Measurements from ENCODE around the gene BAX. TPM values are rescaled to one million over a fixed set of nuclear protein-coding genes. Genes with fewer than 3 reads are reported as not detected.

BAX gene
- total RNA-seq, 1 donor from 2014 or later, result 25.6 TPM

DNA sequence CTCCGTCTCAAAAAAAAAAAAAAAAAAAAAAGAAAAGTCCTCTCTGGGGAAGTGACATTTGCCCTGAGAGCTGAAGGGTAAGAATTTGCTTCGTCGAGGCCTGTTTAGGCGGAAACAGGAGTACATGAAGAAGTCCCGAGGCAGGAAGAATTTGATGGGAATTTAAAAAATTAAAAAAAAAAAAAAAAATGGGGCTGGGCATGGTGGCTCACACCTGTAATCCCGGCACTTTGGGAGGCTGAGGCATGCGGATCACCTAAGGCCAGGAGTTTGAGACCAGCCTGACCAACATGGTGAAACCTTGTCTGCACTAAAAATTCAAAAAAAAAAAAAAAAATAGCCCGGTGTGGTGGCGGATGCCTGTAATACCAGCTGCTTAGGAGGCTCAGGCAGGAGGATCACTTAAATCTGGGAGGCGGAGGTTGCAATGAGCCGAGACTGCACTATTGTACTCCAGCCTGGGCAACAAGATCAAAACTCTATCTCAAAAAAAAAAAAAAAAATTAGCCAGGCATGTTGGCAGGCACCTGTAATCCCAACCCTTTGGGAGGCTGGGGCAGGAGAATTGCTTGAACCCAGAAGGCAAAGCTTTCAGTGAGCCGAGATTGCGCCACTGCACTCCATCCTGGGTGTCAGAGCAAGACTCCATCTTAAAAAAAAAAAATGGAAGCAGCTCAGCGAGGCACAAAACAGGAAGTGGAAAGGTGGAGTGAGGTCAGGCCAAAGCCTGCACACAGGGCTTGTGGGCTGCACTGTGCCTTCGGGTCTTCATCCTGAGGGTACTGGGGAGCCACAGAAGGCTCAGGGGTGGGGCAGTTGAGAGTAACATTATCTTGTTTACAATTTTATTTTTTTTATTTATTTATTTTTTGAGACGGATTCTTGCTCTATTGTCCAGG lies 4.9 kb downstream of the BAX start:
- DNase-seq (ENCODE audit: low spot score), result no peak
- intact Hi-C loops (cut with DNase I), result loop anchor here (5.0 kb wide), 1 partner anchor 312 kb away; the partner anchor contains the start of gene CA11

DNA sequence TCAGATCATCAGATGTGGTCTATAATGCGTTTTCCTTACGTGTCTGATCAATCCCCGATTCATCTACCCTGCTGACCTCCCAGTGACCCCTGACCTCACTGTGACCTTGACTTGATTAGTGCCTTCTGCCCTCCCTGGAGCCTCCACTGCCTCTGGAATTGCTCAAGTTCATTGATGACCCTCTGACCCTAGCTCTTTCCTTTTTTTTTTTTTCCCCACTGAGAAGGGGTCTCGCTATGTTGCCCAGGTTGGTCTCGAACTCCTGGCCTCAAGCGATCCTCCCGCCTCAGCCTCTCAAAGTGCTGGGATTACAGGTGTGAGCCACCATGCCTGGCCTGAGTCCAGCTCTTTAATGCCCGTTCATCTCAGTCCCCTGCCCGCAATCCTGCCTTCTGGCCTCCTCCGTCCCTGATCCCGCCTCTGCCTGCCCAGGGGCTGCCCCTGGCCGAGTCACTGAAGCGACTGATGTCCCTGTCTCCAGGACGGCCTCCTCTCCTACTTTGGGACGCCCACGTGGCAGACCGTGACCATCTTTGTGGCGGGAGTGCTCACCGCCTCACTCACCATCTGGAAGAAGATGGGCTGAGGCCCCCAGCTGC lies 6.5 kb downstream of the BAX start:
- intact Hi-C loops (cut with DNase I), result no loop called here
- no peak for DNase-seq (ENCODE audit: low spot score)

DNA sequence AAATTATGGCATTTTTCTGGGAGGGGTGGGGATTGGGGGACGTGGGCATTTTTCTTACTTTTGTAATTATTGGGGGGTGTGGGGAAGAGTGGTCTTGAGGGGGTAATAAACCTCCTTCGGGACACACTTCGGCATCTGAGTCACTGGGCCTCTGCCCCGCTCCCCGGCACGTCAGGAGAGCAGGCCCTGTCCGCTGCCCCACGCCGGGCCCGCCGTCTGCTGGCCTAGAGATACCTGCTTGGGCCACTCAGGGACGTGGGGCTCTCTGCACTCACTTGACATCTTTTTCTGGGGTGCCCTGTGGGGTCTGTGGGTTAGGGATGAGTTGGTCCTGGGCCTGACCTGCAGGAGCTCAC lies 7.0 kb downstream of the BAX start:
- no peak for DNase-seq (ENCODE audit: low spot score)
- intact Hi-C loops (cut with DNase I), result no loop called here

DNA sequence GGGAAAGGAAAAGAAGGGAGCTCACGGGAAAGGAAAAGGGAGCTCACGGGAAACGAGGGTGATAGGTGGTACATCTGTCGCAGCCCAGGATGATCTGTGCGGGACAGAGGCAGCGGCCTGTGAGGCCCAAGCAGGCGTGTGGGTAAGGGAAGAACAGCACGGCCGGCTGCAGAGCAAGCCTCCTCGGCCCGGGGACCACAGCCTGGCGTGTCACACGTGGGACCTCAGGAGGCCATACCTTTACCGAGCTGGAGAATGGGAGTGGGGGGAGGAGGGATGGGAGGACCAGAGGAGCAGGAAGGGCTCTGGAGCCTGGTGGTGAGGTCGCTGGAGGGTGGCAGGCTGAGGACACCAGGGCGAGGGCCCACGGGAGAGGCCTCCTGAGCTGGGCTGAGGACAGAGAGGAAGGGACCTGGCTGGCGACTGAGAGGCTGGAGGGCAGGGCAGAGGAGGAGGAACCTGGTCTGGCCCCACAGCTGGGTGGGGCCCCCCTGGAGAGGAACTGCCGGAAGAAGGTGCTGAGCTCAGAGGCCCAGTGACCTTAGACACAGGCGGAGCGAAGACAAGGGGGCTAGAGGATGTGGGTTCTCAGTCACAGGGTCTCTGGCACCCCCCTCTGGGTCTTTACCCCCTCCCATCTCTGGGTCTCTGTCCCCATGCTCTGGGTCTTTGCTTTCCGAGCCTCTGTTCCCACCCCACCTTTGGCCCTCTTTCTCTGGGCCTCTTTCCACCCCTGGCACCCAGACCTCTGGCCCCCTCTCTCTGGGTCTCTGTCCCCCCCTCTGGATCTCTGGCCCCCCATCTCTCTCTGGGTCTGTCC lies 7.6 kb downstream of the BAX start:
- intact Hi-C loops (cut with DNase I), result no loop called here
- DNase-seq (ENCODE audit: low spot score), result peak; percentile 95

DNA sequence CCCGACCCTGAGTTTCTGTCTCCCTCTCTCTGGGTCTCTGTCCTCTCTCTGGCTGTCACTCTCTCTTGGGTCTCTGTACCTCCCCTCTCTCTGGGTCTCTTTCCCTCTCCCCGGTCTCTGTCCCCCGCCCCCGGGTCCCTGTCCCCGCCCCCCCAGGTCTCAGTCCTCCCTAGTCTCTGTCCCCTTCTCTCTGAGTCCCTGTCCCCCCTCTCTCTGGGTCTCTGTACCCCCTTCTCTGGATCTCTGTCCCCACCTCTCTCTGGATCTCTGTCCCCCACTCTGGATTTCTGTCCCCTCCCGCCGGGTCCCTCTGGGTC lies 8.1 kb downstream of the BAX start:
- intact Hi-C loops (cut with DNase I), result no loop called here
- no peak for DNase-seq (ENCODE audit: low spot score)

DNA sequence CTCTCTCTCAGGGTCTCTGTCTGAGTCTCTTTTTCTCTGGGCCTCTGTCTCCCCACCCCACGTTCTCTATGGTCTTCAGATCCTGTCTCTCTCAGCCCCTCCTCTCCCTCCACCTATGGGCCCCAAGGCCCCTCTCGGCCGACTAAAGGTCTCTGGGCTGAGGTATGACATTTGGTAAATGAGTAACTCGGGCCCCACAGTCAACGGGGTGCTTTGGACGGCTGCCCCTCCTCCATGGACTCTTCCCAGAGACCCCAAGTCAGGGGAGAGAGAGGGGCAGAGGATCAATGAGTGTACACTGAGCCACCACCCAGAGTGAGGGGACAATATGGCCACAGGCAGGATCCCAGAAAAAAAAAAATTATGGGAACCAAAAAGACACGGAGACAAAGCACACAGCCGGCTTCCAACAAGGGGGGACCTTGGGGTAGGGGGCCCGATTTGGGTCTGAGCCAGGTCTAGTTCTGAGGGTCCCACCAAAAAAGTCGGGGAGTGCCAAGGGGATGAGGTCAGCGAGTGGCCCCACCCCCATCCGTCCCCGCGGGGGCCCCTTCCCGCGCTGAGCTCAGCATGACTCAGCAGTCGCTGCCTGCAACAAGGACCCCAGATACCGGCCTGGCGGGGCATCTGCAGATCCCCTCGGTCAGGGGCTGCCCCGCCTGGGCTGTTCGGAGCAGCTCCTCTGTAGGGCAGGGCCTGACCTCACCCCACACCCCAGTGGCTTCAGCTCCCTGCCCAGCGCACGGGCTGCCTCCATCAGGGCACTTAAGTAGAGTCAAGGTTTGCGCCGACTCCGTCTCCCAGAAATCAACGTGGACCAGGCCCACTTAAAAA lies 8.9 kb downstream of the BAX start:
- DNase-seq (ENCODE audit: low spot score), result peak; percentile 94
- intact Hi-C loops (cut with DNase I), result loop anchor here (2.0 kb wide), 2 partner anchors 63 to 91 kb away; partner anchors contain the start of genes NUCB1 and PPP1R15A

DNA sequence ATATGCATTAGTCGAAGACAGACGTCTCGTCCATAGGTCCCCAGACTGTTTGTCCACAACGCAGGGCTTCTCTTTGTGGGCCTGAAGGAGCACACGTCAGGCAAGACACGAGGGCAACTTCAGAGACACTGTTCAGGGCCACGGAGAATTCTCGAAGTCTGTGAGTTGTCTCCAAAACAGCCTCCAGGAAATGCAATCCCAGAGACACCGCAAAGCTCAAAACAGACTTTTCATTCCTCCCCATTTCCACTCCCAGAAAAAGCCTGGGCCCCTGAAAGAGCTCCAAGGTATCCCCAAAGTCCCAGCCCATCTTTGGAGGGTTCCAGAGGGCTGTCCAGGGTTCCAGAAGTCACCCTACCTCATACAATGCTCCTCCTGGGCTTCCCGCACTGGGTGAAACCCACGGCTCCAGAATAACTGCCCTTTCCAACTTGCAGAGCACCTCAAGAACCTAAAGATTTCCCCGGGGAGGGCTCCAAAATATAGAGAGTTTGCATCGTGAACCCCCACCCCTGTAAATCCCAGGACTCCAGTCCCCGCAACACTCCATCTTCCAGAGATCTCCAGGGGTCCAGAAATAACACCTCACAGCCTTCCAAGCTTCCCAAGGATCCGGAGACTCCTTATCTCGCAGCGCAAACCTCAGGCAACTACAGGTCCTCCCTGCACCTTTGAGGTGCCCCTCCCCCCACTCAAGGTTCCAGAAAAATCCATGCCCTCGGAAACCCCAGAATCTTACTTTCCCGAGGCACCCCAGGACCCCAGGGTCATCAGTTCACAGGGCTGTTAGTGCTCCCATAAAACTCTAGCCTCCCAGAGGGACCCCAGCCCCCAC lies 9.7 kb downstream of the BAX start:
- intact Hi-C loops (cut with DNase I), result loop anchor here (1.0 to 5.0 kb wide), 4 partner anchors 10 to 167 kb away; partner anchors contain the start of genes BAX, NUCB1 and PPP1R15A
- DNase-seq (ENCODE audit: low spot score), result no peak

DNA sequence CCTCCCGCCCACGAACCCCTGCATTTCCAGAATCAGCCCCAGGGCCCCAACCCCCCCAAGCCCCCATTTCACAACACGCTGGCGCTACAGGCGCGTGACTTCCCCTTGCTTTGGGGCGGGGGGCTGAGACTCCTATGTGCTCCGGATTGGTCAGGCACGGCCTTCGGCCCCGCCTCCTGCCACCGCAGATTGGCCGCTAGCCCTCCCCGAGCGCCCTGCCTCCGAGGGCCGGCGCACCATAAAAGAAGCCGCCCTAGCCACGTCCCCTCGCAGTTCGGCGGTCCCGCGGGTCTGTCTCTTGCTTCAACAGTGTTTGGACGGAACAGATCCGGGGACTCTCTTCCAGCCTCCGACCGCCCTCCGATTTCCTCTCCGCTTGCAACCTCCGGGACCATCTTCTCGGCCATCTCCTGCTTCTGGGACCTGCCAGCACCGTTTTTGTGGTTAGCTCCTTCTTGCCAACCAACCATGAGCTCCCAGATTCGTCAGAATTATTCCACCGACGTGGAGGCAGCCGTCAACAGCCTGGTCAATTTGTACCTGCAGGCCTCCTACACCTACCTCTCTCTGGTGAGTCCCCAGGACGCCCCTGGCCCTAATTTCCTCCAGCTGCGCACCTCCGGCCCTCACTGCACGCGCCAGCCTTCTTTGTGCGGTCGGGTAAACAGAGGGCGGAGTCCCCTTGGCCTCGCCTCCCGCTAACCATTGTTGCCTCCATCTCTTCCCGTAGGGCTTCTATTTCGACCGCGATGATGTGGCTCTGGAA lies 10.5 kb downstream of the BAX start, which contains the start of gene FTL:
Gene FTL (plus strand): TSS at position 270 of the 766 bp plus-strand sequence. CDS start 199 bp downstream, at position 469.
- intact Hi-C loops (cut with DNase I), result loop anchor here (1.0 to 5.0 kb wide), 4 partner anchors 11 to 168 kb away; partner anchors contain the start of genes BAX, NUCB1 and PPP1R15A
- peak; percentile 99 for DNase-seq (ENCODE audit: low spot score)

DNA sequence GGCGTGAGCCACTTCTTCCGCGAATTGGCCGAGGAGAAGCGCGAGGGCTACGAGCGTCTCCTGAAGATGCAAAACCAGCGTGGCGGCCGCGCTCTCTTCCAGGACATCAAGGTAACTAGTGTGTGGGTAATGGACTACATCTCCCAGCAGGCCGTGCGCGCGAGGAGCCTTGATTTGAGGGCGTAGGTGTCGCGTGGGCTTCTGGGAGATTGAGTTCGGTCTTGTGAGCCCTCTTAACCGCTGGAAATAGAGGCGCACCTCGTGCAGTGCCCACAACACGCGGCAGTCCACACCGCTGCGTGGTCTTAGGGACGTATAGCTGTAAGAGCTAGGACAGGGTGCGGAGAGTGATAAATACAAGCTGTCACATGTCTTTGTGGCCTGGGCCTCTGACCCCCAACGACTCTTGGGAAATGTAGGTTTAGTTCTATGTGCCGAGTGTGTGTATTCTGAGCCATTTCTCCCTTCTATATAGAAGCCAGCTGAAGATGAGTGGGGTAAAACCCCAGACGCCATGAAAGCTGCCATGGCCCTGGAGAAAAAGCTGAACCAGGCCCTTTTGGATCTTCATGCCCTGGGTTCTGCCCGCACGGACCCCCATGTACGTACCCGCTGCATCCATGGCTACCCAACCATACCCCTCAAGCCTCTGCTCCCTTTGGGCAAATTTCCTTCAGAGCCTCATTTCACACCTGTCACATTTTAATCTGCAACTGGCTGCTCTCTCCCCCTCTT lies 11.3 kb downstream of the BAX start:
- intact Hi-C loops (cut with DNase I), result loop anchor here (1.0 to 5.0 kb wide), 4 partner anchors 12 to 169 kb away; partner anchors contain the start of genes BAX, NUCB1 and PPP1R15A
- peak; percentile 92 for DNase-seq (ENCODE audit: low spot score)

DNA sequence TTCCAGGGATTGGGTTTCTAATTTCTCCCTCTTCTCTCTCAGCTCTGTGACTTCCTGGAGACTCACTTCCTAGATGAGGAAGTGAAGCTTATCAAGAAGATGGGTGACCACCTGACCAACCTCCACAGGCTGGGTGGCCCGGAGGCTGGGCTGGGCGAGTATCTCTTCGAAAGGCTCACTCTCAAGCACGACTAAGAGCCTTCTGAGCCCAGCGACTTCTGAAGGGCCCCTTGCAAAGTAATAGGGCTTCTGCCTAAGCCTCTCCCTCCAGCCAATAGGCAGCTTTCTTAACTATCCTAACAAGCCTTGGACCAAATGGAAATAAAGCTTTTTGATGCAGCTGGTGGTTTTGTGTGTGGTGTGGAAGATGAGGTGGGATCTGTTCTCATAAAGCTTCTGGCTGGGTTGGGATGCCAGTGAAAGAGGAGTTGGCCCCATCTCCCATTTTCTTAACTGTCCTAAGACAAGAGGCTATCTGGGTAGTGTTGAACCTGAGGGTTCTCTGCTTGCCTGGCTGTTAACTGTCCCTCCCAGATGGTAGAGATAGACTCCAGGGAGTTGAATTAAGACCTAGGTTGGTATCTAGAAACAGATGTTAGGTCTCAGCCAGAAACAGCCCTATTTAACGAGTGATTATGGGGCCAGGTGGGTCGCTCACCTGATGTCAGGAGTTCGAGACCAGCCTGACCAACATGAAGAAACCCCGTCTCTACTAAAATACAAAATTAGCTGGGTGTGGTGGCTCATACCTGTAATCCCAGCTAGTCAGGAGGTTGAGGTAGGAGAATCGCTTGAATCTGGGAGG lies 12.1 kb downstream of the BAX start:
- DNase-seq (ENCODE audit: low spot score), result no peak
- intact Hi-C loops (cut with DNase I), result loop anchor here (5.0 kb wide), 1 partner anchor 169 kb away; no protein-coding TSS in a partner anchor

DNA sequence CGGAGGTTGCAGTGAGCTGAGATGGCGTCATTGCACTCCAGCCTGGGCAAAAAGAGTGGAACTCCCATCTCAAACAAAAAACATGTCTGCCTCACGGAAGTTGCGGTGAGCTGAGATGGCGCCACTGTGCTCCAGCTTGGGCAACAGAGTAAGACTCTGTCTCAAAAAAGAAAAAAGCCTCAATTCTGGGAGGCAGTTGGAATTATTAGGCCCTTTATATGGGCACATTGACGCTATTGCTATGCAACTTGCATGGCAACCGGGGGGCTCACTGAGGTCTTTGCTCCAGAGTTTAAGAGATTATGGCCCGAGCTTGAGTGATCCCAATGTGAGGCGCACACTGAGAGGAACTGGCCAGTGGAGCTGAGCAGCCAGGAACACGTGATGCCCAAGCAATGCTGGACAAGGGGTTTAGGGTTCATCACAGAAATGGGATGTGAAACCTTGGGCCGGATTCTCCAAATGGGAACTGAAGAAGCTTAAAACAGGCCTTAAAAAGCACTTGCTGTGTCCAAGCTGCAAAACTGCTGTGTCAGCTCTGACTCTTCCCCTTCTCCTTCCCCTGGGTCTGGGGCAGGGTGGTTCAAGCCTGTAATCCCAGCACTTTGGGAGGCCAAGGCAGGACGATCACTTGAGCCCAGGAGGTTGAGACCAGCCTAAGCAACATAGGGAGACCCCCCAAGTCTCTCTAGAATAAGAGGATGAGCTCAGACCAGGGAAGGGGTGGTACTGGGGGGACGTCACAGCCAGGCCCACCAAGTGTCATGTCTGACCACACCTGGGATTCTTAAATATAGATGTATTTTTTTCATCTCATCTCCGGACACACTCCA lies 12.9 kb downstream of the BAX start:
- intact Hi-C loops (cut with DNase I), result loop anchor here (5.0 kb wide), 1 partner anchor 170 kb away; no protein-coding TSS in a partner anchor
- no peak for DNase-seq (ENCODE audit: low spot score)

DNA sequence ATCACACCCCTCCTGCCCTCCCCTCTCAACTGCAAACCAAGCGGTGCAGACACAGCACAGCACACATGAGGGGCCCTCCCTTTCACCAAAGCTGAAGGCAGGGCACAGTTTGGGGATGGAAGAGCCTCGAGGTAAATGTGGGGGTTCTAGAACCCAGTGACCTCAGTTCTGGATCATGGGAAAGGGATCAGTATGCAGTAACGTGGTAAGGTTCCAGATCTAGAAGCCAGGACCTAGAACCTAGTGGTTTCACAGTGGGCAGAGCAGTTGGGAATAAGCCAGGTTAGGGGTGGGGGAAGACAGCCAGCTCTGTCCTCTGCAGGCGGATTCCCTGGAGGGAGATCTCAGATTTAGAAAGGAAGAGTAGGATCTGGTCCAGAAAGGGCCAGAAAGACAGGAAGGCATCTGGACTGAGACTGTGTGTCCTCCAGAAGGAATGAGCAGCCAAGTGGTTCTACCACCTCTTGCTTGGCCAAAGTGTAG lies 13.5 kb downstream of the BAX start:
- DNase-seq (ENCODE audit: low spot score), result no peak
- intact Hi-C loops (cut with DNase I), result loop anchor here (5.0 kb wide), 1 partner anchor 171 kb away; no protein-coding TSS in a partner anchor

DNA sequence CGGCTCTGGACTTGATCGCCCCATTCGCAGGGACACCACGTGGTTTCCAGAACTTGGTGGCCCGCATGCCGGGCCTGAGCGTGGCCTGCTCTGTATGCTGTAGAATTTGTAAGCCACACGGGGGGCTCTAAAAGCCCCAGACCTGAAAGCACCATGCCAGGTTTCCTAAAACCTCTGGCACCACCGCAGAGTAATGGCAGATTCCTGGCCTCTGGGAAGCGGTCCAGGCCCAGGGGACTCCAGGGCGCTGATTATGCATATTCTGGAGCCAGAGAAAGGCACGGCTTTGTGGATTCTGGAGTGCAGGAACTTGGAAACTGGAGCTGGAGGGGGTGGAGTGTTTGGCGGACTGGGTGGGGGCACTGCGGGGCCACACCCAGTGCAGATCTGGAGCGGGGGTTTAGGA lies 14.1 kb downstream of the BAX start:
- no peak for DNase-seq (ENCODE audit: low spot score)
- intact Hi-C loops (cut with DNase I), result loop anchor here (5.0 kb wide), 1 partner anchor 172 kb away; no protein-coding TSS in a partner anchor

DNA sequence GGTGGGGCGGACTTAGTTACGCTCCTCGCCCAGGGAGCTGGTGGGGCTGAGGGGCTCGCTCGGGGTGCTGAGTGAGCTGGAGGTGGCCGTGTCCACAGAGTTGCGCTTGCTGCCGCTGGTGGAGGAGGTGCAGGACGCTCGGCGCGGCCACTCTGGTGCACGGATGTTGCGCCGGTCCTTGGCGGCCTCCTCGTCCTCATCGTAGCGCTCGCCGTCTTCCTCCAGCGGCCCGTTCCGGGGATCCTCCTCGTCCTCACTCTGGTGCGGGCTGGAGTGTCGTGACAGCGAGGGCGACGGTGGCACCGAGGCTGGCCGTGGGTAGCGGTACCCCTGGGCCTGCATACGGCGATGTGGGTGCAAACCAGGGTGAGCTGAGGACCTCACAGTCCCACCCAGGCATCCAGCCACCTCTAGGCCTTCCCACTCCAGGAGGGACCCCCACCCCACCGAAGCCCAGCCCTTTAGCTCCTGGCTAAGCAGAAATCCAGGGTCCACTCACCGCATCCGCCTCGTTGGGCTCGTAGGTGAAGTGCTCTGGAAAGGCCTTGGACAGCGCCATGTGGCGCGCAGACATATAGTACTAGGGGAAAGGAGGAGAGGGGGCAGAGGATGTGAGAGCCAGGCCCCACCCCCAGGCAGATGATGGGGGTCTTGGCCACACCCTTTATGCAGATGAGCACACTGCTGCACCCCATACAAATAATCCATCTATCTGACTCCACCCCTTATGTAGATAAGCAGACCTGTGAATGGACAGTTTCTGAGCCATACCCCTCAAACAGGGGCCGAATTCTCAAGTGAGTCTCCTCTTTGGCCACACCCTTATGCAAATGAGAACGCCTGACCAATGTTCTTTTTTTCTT lies 14.8 kb downstream of the BAX start:
- intact Hi-C loops (cut with DNase I), result loop anchor here (5.0 kb wide), 1 partner anchor 172 kb away; no protein-coding TSS in a partner anchor
- DNase-seq (ENCODE audit: low spot score), result no peak
